ENCODE data around the gene PCSK4. TPM values are rescaled to one million over a fixed set of nuclear protein-coding genes. Genes with fewer than 3 reads are reported as not detected.

Gene PCSK4
- total RNA-seq, 1 donor from 2014 or later: 1.3 TPM

GRCh38 chr19:1460033-1460995 is 29.8 kb downstream of the PCSK4 start:
- DNase-seq: no peak
- no peak overlapping the region for H3K4me3 ChIP-seq
- peaks cover 49% of the 10 kb centered on the region for H3K27me3 ChIP-seq (ENCODE audit: low read depth)
- H3K9me3 ChIP-seq (replicated peaks): no peaks in the 10 kb centered on the region
- H3K4me1 ChIP-seq: peaks cover 23% of the 10 kb centered on the region
- H3K27ac ChIP-seq (replicated peaks): no peak overlapping the region
- TF ChIP-seq CTCF (IDR thresholded peaks at IDR 0.05; ENCODE audit: borderline replicate concordance): no peak
- H3K36me3 ChIP-seq: peaks cover 13% of the 10 kb centered on the region
- intact Hi-C loops (cut with micrococcal nuclease): no loop called here

GRCh38 chr19:1459479-1459878 is 30.7 kb downstream of the PCSK4 start:
- H3K4me3 ChIP-seq: no peak overlapping the region
- TF ChIP-seq CTCF (IDR thresholded peaks at IDR 0.05; ENCODE audit: borderline replicate concordance): no peak
- DNase-seq: no peak
- peaks cover 24% of the 10 kb centered on the region for H3K4me1 ChIP-seq
- no peaks in the 10 kb centered on the region for H3K9me3 ChIP-seq (replicated peaks)
- intact Hi-C loops (cut with micrococcal nuclease): no loop called here
- H3K36me3 ChIP-seq: peaks cover 13% of the 10 kb centered on the region
- no peak overlapping the region for H3K27ac ChIP-seq (replicated peaks)
- H3K27me3 ChIP-seq (ENCODE audit: low read depth): peaks cover 50% of the 10 kb centered on the region

- Histone ChIP-seq H3K4me3 (no peak overlapping the region), H3K27me3 (ENCODE audit: low read depth) (peaks cover 57% of the 10 kb centered on the region), H3K27ac (replicated peaks) (no peak overlapping the region), H3K9me3 (replicated peaks) (no peaks in the 10 kb centered on the region), H3K4me1 (peaks cover 38% of the 10 kb centered on the region), H3K36me3 (peaks cover 13% of the 10 kb centered on the region)
- intact Hi-C loops (cut with micrococcal nuclease): no loop called here
- DNase-seq: no peak
- TF ChIP-seq CTCF (IDR thresholded peaks at IDR 0.05; ENCODE audit: borderline replicate concordance): no peak
These were observed 32.3 kb downstream of the PCSK4 start for GRCh38 chr19:1457892-1458291.

- no peaks in the 10 kb centered on the region for H3K9me3 ChIP-seq (replicated peaks)
- DNase-seq: no peak
- no peak overlapping the region for H3K4me3 ChIP-seq
- peaks cover 64% of the 10 kb centered on the region for H3K27me3 ChIP-seq (ENCODE audit: low read depth)
- no peak for TF ChIP-seq CTCF (IDR thresholded peaks at IDR 0.05; ENCODE audit: borderline replicate concordance)
- intact Hi-C loops (cut with micrococcal nuclease): no loop called here
- H3K27ac ChIP-seq (replicated peaks): no peak overlapping the region
- H3K4me1 ChIP-seq: peaks cover 44% of the 10 kb centered on the region
- peaks cover 13% of the 10 kb centered on the region for H3K36me3 ChIP-seq
These were observed 33.0 kb downstream of the PCSK4 start for GRCh38 chr19:1457031-1457739.

GRCh38 chr19:1456121-1456900 is 33.8 kb downstream of the PCSK4 start:
- no peak overlapping the region for H3K27ac ChIP-seq (replicated peaks)
- H3K36me3 ChIP-seq: peaks cover 13% of the 10 kb centered on the region
- peaks cover 73% of the 10 kb centered on the region for H3K27me3 ChIP-seq (ENCODE audit: low read depth)
- TF ChIP-seq CTCF (IDR thresholded peaks at IDR 0.05; ENCODE audit: borderline replicate concordance): no peak
- no peak for DNase-seq
- intact Hi-C loops (cut with micrococcal nuclease): no loop called here
- no peaks in the 10 kb centered on the region for H3K9me3 ChIP-seq (replicated peaks)
- H3K4me3 ChIP-seq: no peak overlapping the region
- H3K4me1 ChIP-seq: peaks cover 44% of the 10 kb centered on the region

All from left ventricle myocardium inferior (tissue), 1 donor.